Endothelial cell of umbilical vein (primary cell): ENCODE results near the gene SLF2. TPM values are rescaled to one million over a fixed set of nuclear protein-coding genes. Genes with fewer than 3 reads are reported as not detected.

ENCODE experiments used
- Bru-seq: library from RNA; stranded (reverse); fragments of 400-500 nt; gene quantifications from one replicate; lab custom pipeline; 2021; lab: Mats Ljungman, UMichigan
- BruChase-seq, 2 experiments: library from RNA; stranded (reverse); fragments of 400-500 nt; gene quantifications; one replicate each; lab custom pipeline; 2021; lab: Mats Ljungman, UMichigan
- BruUV-seq: library from RNA; stranded (reverse); fragments of 400-500 nt; replicated peaks from 2 replicates; lab custom pipeline; 2021; lab: Mats Ljungman, UMichigan
- CTCF ChIA-PET: fragments of 300-600, 350-600 bp; sonication (Branson Sonifier 250); formaldehyde crosslinking; loops from one replicate; lab custom pipeline; 2021; ENCODE audit warnings: antibody characterized with exemption, inconsistent platforms; lab: Charles Lee
- POLR2A ChIA-PET: fragments of 300-600, 350-600 bp; sonication (Branson Sonifier 250); formaldehyde crosslinking; loops from one replicate; lab custom pipeline; 2021; ENCODE audit warnings: antibody characterized with exemption, inconsistent platforms; lab: Charles Lee
- DNase-seq: peaks from one replicate; pipeline ENCODE4 v3.0.0-alpha.2; 2011; ENCODE audit warnings: low read depth, low spot score
- FAIRE-seq: peaks from 2 replicates; lab custom pipeline; 2011; peaks lifted over from hg19 to GRCh38; lab: Jason Lieb, UNC
- H2AFZ ChIP-seq: 2 replicates; pipeline ENCODE4 v1.6.0; 2012; ENCODE audit warnings: low read depth, low read length, control low read depth, inconsistent platforms
- H3K27ac ChIP-seq: 2 replicates; pipeline ENCODE4 v1.5.1; 2011; ENCODE audit warnings: low read depth, mild to moderate bottlenecking, control low read depth, low read length, moderate library complexity; ENCODE audit not compliant: insufficient read depth
- H3K27me3 ChIP-seq, 2 experiments: 2 replicates each; pipeline versions ENCODE4 v1.6.0 to v1.6.1; 2011; ENCODE audit warnings: low read length in 2 of 2, mixed read lengths in 1 of 2; ENCODE audit not compliant: control insufficient read depth in 2 of 2, insufficient read depth in 2 of 2
- H3K36me3 ChIP-seq, 2 experiments: 2 replicates in 1 of 2; 3 replicates in 1 of 2; pipeline ENCODE4 v1.5.1; 2011; ENCODE audit warnings: low read length in 2 of 2, mild to moderate bottlenecking in 1 of 2, moderate library complexity in 1 of 2; ENCODE audit not compliant: control insufficient read depth in 2 of 2, insufficient read depth in 2 of 2; ENCODE audit errors: extremely low read depth in 1 of 2
- H3K4me1 ChIP-seq: 3 replicates; pipeline ENCODE4 v1.5.1; 2011; ENCODE audit warnings: mild to moderate bottlenecking, low read length; ENCODE audit not compliant: control insufficient read depth, insufficient read depth; ENCODE audit errors: extremely low read depth
- H3K4me2 ChIP-seq: 2 replicates; pipeline ENCODE4 v1.6.1; 2011; ENCODE audit warnings: low read length, control low read depth, mixed read lengths; ENCODE audit not compliant: insufficient read depth
- H3K4me3 ChIP-seq, 3 experiments: fragments of 200-600 bp in 1 of 3; sonication (generic), shearing (Covaris generic) in 1 of 3; replicated peaks in 1 of 3; 2 replicates each; pipeline ENCODE4 v1.5.1; 2011 to 2016; ENCODE audit warnings: control low read depth in 3 of 3, low read length in 3 of 3, mild to moderate bottlenecking in 2 of 3, inconsistent platforms in 1 of 3, low read depth in 1 of 3, moderate library complexity in 1 of 3; ENCODE audit not compliant: insufficient read depth in 1 of 3
- H3K79me2 ChIP-seq: 2 replicates; pipeline ENCODE4 v1.6.0; 2012; ENCODE audit warnings: low read length, inconsistent platforms; ENCODE audit not compliant: control insufficient read depth, insufficient read depth
- H3K9ac ChIP-seq: replicated peaks from 2 replicates; pipeline ENCODE3; 2011; ENCODE audit warnings: low read length, control low read depth; ENCODE audit not compliant: insufficient read depth; ENCODE audit errors: extremely low read depth
- H3K9me1 ChIP-seq: replicated peaks from 3 replicates; pipeline ENCODE4 v1.6.0; 2011; ENCODE audit warnings: mild to moderate bottlenecking, low read length; ENCODE audit not compliant: control insufficient read depth, insufficient read depth; ENCODE audit errors: extremely low read depth
- H3K9me3 ChIP-seq: replicated peaks from 2 replicates; pipeline ENCODE4 v1.5.1; 2012; ENCODE audit warnings: low read length, inconsistent platforms; ENCODE audit not compliant: control insufficient read depth, insufficient read depth
- H4K20me1 ChIP-seq: replicated peaks from 2 replicates; pipeline ENCODE3; 2011; ENCODE audit warnings: mild to moderate bottlenecking, low read length; ENCODE audit not compliant: control insufficient read depth, insufficient read depth; ENCODE audit errors: extremely low read depth
- MAX ChIP-seq: IDR thresholded peaks from 2 replicates; pipeline ENCODE4 v1.6.1; 2011; ENCODE audit not compliant: insufficient read depth, insufficient read length
- MYC ChIP-seq: IDR thresholded peaks from one replicate; pipeline ENCODE4 v1.6.1; 2011; ENCODE audit warnings: mild to moderate bottlenecking, low read depth, low read length
- POLR2A ChIP-seq: IDR thresholded peaks from 2 replicates; pipeline ENCODE4 v1.6.1; 2012; ENCODE audit warnings: low read depth, mild to moderate bottlenecking, control low read depth, low read length
- POLR2AphosphoS5 ChIP-seq: IDR thresholded peaks from 2 replicates; pipeline ENCODE4 v1.6.1; 2012; ENCODE audit warnings: low read depth, mild to moderate bottlenecking, control low read depth, low read length, moderate library complexity; ENCODE audit not compliant: insufficient read depth
- dilution Hi-C: fragments of 300-500 bp; cut with MboI; formaldehyde crosslinking; loops from one replicate; pipeline ENCODE4 v1.15.0; 2019; ENCODE audit warnings: low sequenced_read_pairs; ENCODE audit not compliant: extremely low pct_ligation_motif_present
- intact Hi-C: fragments of 100-400 bp; cut with micrococcal nuclease; formaldehyde crosslinking; loops from one replicate; pipeline ENCODE4 v1.10.0; 2022
- long read RNA-seq: library from polyadenylated mRNA; stranded (forward); transcript quantifications from one replicate; pipeline ENCODE4 v2.0.0, GENCODE V29; 2021
- polyA minus RNA-seq, 3 experiments: library from RNA; depleted of rRNA, polyadenylated mRNA; stranded (reverse); fragments of >200 nt; gene quantifications; 1 replicate in 1 of 3; 2 replicates in 2 of 3; pipeline ENCODE4 v1.2.3, GENCODE V29; 2011
- polyA plus RNA-seq, 4 experiments: library from polyadenylated mRNA; depleted of rRNA in 3 of 4; stranded (reverse) in 3 of 4; unstranded in 1 of 4; fragments of >200 nt; gene quantifications; 2 replicates each; pipeline versions ENCODE4 v1.2.1 to v1.2.3, GENCODE V29; 2011 to 2012; ENCODE audit warnings: missing spikeins in 1 of 4
- total RNA-seq: library from RNA; stranded (reverse); gene quantifications from 2 replicates; pipeline ENCODE4 v1.2.3, GENCODE V29; 2021

SLF2 gene
- 28.0 and 35.5 TPM in 2 replicates for total RNA-seq
- polyA plus RNA-seq, result 6.7 and 7.5 TPM in 2 replicates
- polyA plus RNA-seq (2011; cell fraction: cytosol; rRNA removed), result 5.0 and 6.1 TPM in 2 replicates
- polyA plus RNA-seq (2011; cell fraction: nucleus; rRNA removed), result 18.1 and 27.6 TPM in 2 replicates
- 13.2 and 14.2 TPM in 2 replicates for polyA plus RNA-seq (2012)
- polyA minus RNA-seq, result 14.2 and 17.3 TPM in 2 replicates
- polyA minus RNA-seq (2011; cell fraction: cytosol; rRNA and poly(A)+ RNA removed), result 10.3 TPM
- polyA minus RNA-seq (2011; cell fraction: nucleus; rRNA and poly(A)+ RNA removed), result 41.3 and 42.4 TPM in 2 replicates
- percentile 88 among the genes with signal in this experiment for Bru-seq, nascent RNA
- BruChase-seq, experiment 1, labeled RNA remaining after a 6-hour chase, result percentile 90 among the genes with signal in this experiment
- BruChase-seq, experiment 2, labeled RNA remaining after a 2-hour chase, result percentile 89 among the genes with signal in this experiment
- long read RNA-seq, full-length matches to known transcripts, result 16 of 25 reads
- long read RNA-seq, partial matches to known transcripts, result 2 of 25 reads
- long read RNA-seq, other reads (novel, unspliced or antisense), result 7 of 25 reads

- peak; percentile 91 for FAIRE-seq
- BruUV-seq, result TSS peak; percentile 48
- peaks cover 27% of the 10 kb centered on the region for H3K79me2 ChIP-seq
These were observed at the start of gene SLF2 for GRCh38 chr10:100912605-100913469. SLF2 (plus strand) TSS chr10:100912963; CDS start chr10:100913111, 148 bp downstream.

More at GRCh38 chr10:100912605-100913469, at the start of gene SLF2:
- H3K4me2 ChIP-seq, result peak within 1 kb of the TSS; percentile 96
- no peaks in the 10 kb centered on the region for H3K9me3 ChIP-seq
- peak; percentile 99 for DNase-seq
- peak within 1 kb of the TSS; percentile 99 for H2AFZ ChIP-seq
- H3K27me3 ChIP-seq, result no peaks in the 10 kb centered on the region
- H3K36me3 ChIP-seq, result peaks cover 8 to 13% of the 10 kb centered on the region in 2 experiments
- peak within 1 kb of the TSS; percentile 52 to 99 (median 88) for H3K4me3 ChIP-seq
- H3K27ac ChIP-seq, result peak within 1 kb of the TSS; percentile 76
- peak within 1 kb of the TSS; percentile 77 for H3K9ac ChIP-seq
- TF ChIP-seq MYC (no peak), POLR2AphosphoS5 (peak; percentile 63), POLR2A (peak; percentile 53), MAX (peak; percentile 64)
- no peaks in the 10 kb centered on the region for H3K9me1 ChIP-seq
- H3K4me1 ChIP-seq, result peaks cover 35% of the 10 kb centered on the region
- ChIA-PET POLR2A (interaction anchor here (0.6 to 1.1 kb wide), 3 partner anchors 10 to 377 kb away, joined by 3 to 6 read pairs (median 3); partner anchors contain the start of gene HIF1AN), CTCF (interaction anchor here (0.7 to 1.7 kb wide), 12 partner anchors 8 to 137 kb away, joined by 3 to 8 read pairs (median 3); partner anchors contain the start of gene SEMA4G)
- H4K20me1 ChIP-seq, result peaks cover 4% of the 10 kb centered on the region
- dilution Hi-C loops, result no loop called here
- intact Hi-C loops, result loop anchor here (1.0 to 10.0 kb wide), 4 partner anchors 23 to 626 kb away; partner anchors contain the start of gene BLOC1S2
